ENCODE measurements around the gene CENPX.

Gene CENPX

DNA sequence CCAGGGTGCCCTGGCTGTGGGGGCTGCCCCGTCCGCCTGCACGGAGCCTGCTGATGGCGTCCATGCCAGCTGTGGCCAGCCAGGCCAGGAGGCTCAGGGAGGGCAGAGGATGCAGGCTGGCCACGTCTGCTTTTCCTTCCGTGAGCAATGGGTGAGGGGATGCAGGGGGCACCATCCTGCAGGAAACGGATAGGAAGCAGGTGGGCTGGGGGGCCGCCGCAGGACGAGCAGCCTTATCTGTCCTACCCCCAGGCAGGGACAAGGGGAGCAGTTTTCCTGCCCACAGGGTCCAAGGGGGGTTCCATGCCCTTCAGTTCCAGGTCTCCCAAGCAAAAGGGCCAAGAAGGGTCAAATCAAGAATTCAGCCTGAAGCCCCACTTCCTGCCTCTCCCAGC lies 36.2 kb upstream of the CENPX start:
- no peak for DNase-seq (ENCODE audit: low read depth)
- TF ChIP-seq, protein P1, sequence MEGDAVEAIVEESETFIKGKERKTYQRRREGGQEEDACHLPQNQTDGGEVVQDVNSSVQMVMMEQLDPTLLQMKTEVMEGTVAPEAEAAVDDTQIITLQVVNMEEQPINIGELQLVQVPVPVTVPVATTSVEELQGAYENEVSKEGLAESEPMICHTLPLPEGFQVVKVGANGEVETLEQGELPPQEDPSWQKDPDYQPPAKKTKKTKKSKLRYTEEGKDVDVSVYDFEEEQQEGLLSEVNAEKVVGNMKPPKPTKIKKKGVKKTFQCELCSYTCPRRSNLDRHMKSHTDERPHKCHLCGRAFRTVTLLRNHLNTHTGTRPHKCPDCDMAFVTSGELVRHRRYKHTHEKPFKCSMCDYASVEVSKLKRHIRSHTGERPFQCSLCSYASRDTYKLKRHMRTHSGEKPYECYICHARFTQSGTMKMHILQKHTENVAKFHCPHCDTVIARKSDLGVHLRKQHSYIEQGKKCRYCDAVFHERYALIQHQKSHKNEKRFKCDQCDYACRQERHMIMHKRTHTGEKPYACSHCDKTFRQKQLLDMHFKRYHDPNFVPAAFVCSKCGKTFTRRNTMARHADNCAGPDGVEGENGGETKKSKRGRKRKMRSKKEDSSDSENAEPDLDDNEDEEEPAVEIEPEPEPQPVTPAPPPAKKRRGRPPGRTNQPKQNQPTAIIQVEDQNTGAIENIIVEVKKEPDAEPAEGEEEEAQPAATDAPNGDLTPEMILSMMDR (IDR thresholded peaks at IDR 0.05; ENCODE audit: low read depth, low read length, missing control alignments), result no peak
- H3K4me3 ChIP-seq (ENCODE audit: low read depth, low read length), result no peak overlapping the region

GRCh38 chr17:82058230-82058854 lies 35.7 kb upstream of the CENPX start:
- no peak overlapping the region for H3K4me3 ChIP-seq (ENCODE audit: low read depth, low read length)
- TF ChIP-seq, protein P1 (IDR thresholded peaks at IDR 0.05; ENCODE audit: low read depth, low read length, missing control alignments), result no peak
- DNase-seq (ENCODE audit: low read depth), result no peak

GRCh38 chr17:82056729-82057621 lies 34.3 kb upstream of the CENPX start:
- TF ChIP-seq, protein P1 (IDR thresholded peaks at IDR 0.05; ENCODE audit: low read depth, low read length, missing control alignments), result no peak
- DNase-seq (ENCODE audit: low read depth), result no peak
- H3K4me3 ChIP-seq (ENCODE audit: low read depth, low read length), result no peak overlapping the region

- no peak for DNase-seq (ENCODE audit: low read depth)
- no peak overlapping the region for H3K4me3 ChIP-seq (ENCODE audit: low read depth, low read length)
- TF ChIP-seq, protein P1 (IDR thresholded peaks at IDR 0.05; ENCODE audit: low read depth, low read length, missing control alignments), result no peak
These were observed 33.5 kb upstream of the CENPX start for GRCh38 chr17:82055965-82056728.

GRCh38 chr17:82055023-82055964 lies 32.6 kb upstream of the CENPX start:
- no peak for DNase-seq (ENCODE audit: low read depth)
- H3K4me3 ChIP-seq (ENCODE audit: low read depth, low read length), result no peak overlapping the region
- TF ChIP-seq, protein P1 (IDR thresholded peaks at IDR 0.05; ENCODE audit: low read depth, low read length, missing control alignments), result no peak

Measured in GM12864 (cell line).